Endothelial cell of umbilical vein (primary cell): ENCODE data around the gene MRFAP1. TPM values are rescaled to one million over a fixed set of nuclear protein-coding genes. Genes with fewer than 3 reads are reported as not detected.

Source experiments
- BruUV-seq: library from RNA; stranded (reverse); fragments of 400-500 nt; replicated peaks from 2 replicates; lab custom pipeline; 2021; lab: Mats Ljungman, UMichigan
- CTCF ChIA-PET: fragments of 300-600, 350-600 bp; sonication (Branson Sonifier 250); formaldehyde crosslinking; loops from one replicate; lab custom pipeline; 2021; ENCODE audit warnings: antibody characterized with exemption, inconsistent platforms; lab: Charles Lee
- POLR2A ChIA-PET: fragments of 300-600, 350-600 bp; sonication (Branson Sonifier 250); formaldehyde crosslinking; loops from one replicate; lab custom pipeline; 2021; ENCODE audit warnings: antibody characterized with exemption, inconsistent platforms; lab: Charles Lee
- DNase-seq: peaks from one replicate; pipeline ENCODE4 v3.0.0-alpha.2; 2011; ENCODE audit warnings: low read depth, low spot score
- FAIRE-seq: peaks from 2 replicates; lab custom pipeline; 2011; peaks lifted over from hg19 to GRCh38; lab: Jason Lieb, UNC
- H2AFZ ChIP-seq: 2 replicates; pipeline ENCODE4 v1.6.0; 2012; ENCODE audit warnings: low read depth, low read length, control low read depth, inconsistent platforms
- H3K27ac ChIP-seq: 2 replicates; pipeline ENCODE4 v1.5.1; 2011; ENCODE audit warnings: low read depth, mild to moderate bottlenecking, control low read depth, low read length, moderate library complexity; ENCODE audit not compliant: insufficient read depth
- H3K27me3 ChIP-seq, 2 experiments: 2 replicates each; pipeline versions ENCODE4 v1.6.0 to v1.6.1; 2011; ENCODE audit warnings: low read length in 2 of 2, mixed read lengths in 1 of 2; ENCODE audit not compliant: control insufficient read depth in 2 of 2, insufficient read depth in 2 of 2
- H3K36me3 ChIP-seq, 2 experiments: 2 replicates in 1 of 2; 3 replicates in 1 of 2; pipeline ENCODE4 v1.5.1; 2011; ENCODE audit warnings: low read length in 2 of 2, mild to moderate bottlenecking in 1 of 2, moderate library complexity in 1 of 2; ENCODE audit not compliant: control insufficient read depth in 2 of 2, insufficient read depth in 2 of 2; ENCODE audit errors: extremely low read depth in 1 of 2
- H3K4me1 ChIP-seq: 3 replicates; pipeline ENCODE4 v1.5.1; 2011; ENCODE audit warnings: mild to moderate bottlenecking, low read length; ENCODE audit not compliant: control insufficient read depth, insufficient read depth; ENCODE audit errors: extremely low read depth
- H3K4me2 ChIP-seq: 2 replicates; pipeline ENCODE4 v1.6.1; 2011; ENCODE audit warnings: low read length, control low read depth, mixed read lengths; ENCODE audit not compliant: insufficient read depth
- H3K4me3 ChIP-seq, 3 experiments: fragments of 200-600 bp in 1 of 3; sonication (generic), shearing (Covaris generic) in 1 of 3; replicated peaks in 1 of 3; 2 replicates each; pipeline ENCODE4 v1.5.1; 2011 to 2016; ENCODE audit warnings: control low read depth in 3 of 3, low read length in 3 of 3, mild to moderate bottlenecking in 2 of 3, inconsistent platforms in 1 of 3, low read depth in 1 of 3, moderate library complexity in 1 of 3; ENCODE audit not compliant: insufficient read depth in 1 of 3
- H3K79me2 ChIP-seq: 2 replicates; pipeline ENCODE4 v1.6.0; 2012; ENCODE audit warnings: low read length, inconsistent platforms; ENCODE audit not compliant: control insufficient read depth, insufficient read depth
- H3K9ac ChIP-seq: replicated peaks from 2 replicates; pipeline ENCODE3; 2011; ENCODE audit warnings: low read length, control low read depth; ENCODE audit not compliant: insufficient read depth; ENCODE audit errors: extremely low read depth
- H3K9me1 ChIP-seq: replicated peaks from 3 replicates; pipeline ENCODE4 v1.6.0; 2011; ENCODE audit warnings: mild to moderate bottlenecking, low read length; ENCODE audit not compliant: control insufficient read depth, insufficient read depth; ENCODE audit errors: extremely low read depth
- H3K9me3 ChIP-seq: replicated peaks from 2 replicates; pipeline ENCODE4 v1.5.1; 2012; ENCODE audit warnings: low read length, inconsistent platforms; ENCODE audit not compliant: control insufficient read depth, insufficient read depth
- H4K20me1 ChIP-seq: replicated peaks from 2 replicates; pipeline ENCODE3; 2011; ENCODE audit warnings: mild to moderate bottlenecking, low read length; ENCODE audit not compliant: control insufficient read depth, insufficient read depth; ENCODE audit errors: extremely low read depth
- FOS ChIP-seq: IDR thresholded peaks from 2 replicates; pipeline ENCODE4 v1.6.1; 2011; ENCODE audit warnings: mild to moderate bottlenecking, low read length, moderate library complexity, borderline replicate concordance; ENCODE audit not compliant: insufficient read depth
- MYC ChIP-seq: IDR thresholded peaks from one replicate; pipeline ENCODE4 v1.6.1; 2011; ENCODE audit warnings: mild to moderate bottlenecking, low read depth, low read length
- POLR2A ChIP-seq: IDR thresholded peaks from 2 replicates; pipeline ENCODE4 v1.6.1; 2012; ENCODE audit warnings: low read depth, mild to moderate bottlenecking, control low read depth, low read length
- POLR2AphosphoS5 ChIP-seq: IDR thresholded peaks from 2 replicates; pipeline ENCODE4 v1.6.1; 2012; ENCODE audit warnings: low read depth, mild to moderate bottlenecking, control low read depth, low read length, moderate library complexity; ENCODE audit not compliant: insufficient read depth
- dilution Hi-C: fragments of 300-500 bp; cut with MboI; formaldehyde crosslinking; loops from one replicate; pipeline ENCODE4 v1.15.0; 2019; ENCODE audit warnings: low sequenced_read_pairs; ENCODE audit not compliant: extremely low pct_ligation_motif_present
- intact Hi-C: fragments of 100-400 bp; cut with micrococcal nuclease; formaldehyde crosslinking; loops from one replicate; pipeline ENCODE4 v1.10.0; 2022
- polyA plus RNA-seq, 4 experiments: library from polyadenylated mRNA; depleted of rRNA in 3 of 4; stranded (reverse) in 3 of 4; unstranded in 1 of 4; fragments of >200 nt; gene quantifications; 2 replicates each; pipeline versions ENCODE4 v1.2.1 to v1.2.3, GENCODE V29; 2011 to 2012; ENCODE audit warnings: missing spikeins in 1 of 4
- total RNA-seq: library from RNA; stranded (reverse); gene quantifications from 2 replicates; pipeline ENCODE4 v1.2.3, GENCODE V29; 2021
- TF ChIP-seq, protein P1 (sequence below): IDR thresholded peaks from 2 replicates; pipeline ENCODE4 v1.6.1; 2011; ENCODE audit not compliant: insufficient read depth, insufficient read length
- TF ChIP-seq, protein P2 (sequence below), 2 donors: IDR thresholded peaks; 1 replicate in 1 of 2; 2 replicates in 1 of 2; pipeline ENCODE4 v1.5.1; 2011; ENCODE audit warnings: low read length in 2 of 2, mild to moderate bottlenecking in 2 of 2, moderate library complexity in 2 of 2, control low read depth in 1 of 2, inconsistent platforms in 1 of 2, low read depth in 1 of 2; ENCODE audit not compliant: insufficient read depth in 1 of 2; ENCODE audit errors: extremely low read depth in 1 of 2

Gene MRFAP1
- total and polyA plus RNA-seq, 2 donors (not counting 3 experiments of a cell fraction or from before 2014, with no cell fraction given): 170 to 317 TPM

DNA sequence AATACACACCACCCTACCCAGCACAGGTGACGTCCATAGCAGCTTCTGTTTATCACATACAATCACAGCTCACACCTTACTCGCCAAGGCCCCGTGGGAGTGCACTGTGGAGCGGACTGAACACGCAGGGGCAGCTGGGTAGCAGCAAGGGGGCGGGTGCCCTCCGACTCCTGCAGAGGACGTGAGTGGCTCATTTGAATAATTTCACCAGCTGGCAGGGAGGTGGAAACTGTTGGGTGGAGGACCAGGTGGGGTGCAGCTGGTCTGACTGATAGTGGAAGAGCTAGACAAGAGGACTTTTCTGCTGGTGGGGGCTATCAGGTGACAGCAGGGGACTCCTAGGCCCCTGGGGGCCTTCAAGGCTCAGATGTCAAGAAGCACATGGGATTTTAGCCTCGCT is 49.2 kb upstream of the MRFAP1 start:
- no peak overlapping the region for H3K4me2 ChIP-seq
- H3K4me3 ChIP-seq: no peak overlapping the region
- CTCF ChIA-PET: no interaction called here

DNA sequence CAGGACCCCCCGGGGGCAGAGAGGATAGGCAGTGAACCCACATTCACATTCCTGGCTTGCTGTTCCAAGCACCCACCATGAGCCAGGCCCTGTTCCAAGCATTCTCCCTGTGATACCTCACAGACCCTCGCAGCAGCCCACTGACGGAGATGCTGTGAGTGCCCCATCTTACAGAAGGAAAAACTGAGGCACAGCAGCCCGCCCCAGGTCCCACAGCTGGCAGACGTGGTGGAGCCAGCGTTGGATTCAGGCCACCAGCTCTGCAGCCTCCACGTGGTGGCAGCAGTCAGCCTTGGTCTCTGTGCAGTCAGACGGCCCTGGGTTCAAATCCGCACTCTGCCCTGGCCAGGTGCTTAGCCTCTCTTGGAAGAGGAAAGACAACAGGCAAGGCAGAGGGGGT is 48.7 kb upstream of the MRFAP1 start:
- no peaks in the 10 kb centered on the region for H3K4me1 ChIP-seq
- no peak overlapping the region for H3K9ac ChIP-seq
- no peak overlapping the region for H2AFZ ChIP-seq
- H3K4me2 ChIP-seq: no peak overlapping the region
- FAIRE-seq (no peak), DNase-seq (no peak)
- BruUV-seq: no TSS peak
- intact Hi-C loops (no loop called here), dilution Hi-C loops (no loop called here)
- no peaks in the 10 kb centered on the region for H4K20me1 ChIP-seq
- no peak overlapping the region for H3K27ac ChIP-seq
- H3K27me3 ChIP-seq: no peaks in the 10 kb centered on the region
- H3K36me3 ChIP-seq: peaks cover 0 to 5% of the 10 kb centered on the region in 2 experiments
- POLR2A ChIA-PET: no interaction called here
- CTCF ChIA-PET: no interaction called here
- no peak overlapping the region for H3K4me3 ChIP-seq
- TF ChIP-seq POLR2A (no peak), FOS (no peak), MYC (no peak), POLR2AphosphoS5 (no peak)
- TF ChIP-seq, protein P1, sequence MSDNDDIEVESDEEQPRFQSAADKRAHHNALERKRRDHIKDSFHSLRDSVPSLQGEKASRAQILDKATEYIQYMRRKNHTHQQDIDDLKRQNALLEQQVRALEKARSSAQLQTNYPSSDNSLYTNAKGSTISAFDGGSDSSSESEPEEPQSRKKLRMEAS: no peak
- TF ChIP-seq, protein P2, sequence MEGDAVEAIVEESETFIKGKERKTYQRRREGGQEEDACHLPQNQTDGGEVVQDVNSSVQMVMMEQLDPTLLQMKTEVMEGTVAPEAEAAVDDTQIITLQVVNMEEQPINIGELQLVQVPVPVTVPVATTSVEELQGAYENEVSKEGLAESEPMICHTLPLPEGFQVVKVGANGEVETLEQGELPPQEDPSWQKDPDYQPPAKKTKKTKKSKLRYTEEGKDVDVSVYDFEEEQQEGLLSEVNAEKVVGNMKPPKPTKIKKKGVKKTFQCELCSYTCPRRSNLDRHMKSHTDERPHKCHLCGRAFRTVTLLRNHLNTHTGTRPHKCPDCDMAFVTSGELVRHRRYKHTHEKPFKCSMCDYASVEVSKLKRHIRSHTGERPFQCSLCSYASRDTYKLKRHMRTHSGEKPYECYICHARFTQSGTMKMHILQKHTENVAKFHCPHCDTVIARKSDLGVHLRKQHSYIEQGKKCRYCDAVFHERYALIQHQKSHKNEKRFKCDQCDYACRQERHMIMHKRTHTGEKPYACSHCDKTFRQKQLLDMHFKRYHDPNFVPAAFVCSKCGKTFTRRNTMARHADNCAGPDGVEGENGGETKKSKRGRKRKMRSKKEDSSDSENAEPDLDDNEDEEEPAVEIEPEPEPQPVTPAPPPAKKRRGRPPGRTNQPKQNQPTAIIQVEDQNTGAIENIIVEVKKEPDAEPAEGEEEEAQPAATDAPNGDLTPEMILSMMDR (IDR thresholded peaks at IDR 0.05; ENCODE audit: extremely low read depth in 1 of 2, insufficient read depth in 1 of 2, low read depth in 1 of 2, low read length in 2 of 2): no peak
- H3K79me2 ChIP-seq: no peaks in the 10 kb centered on the region
- H3K9me1 ChIP-seq: no peaks in the 10 kb centered on the region
- H3K9me3 ChIP-seq: no peaks in the 10 kb centered on the region

More for the DNA sequence above, 49.2 kb upstream of the MRFAP1 start:
- H3K36me3 ChIP-seq: peaks cover 0 to 5% of the 10 kb centered on the region in 2 experiments
- no peaks in the 10 kb centered on the region for H4K20me1 ChIP-seq
- H3K27ac ChIP-seq: no peak overlapping the region
- FAIRE-seq (no peak), DNase-seq (no peak)
- no peaks in the 10 kb centered on the region for H3K27me3 ChIP-seq
- H3K9ac ChIP-seq: no peak overlapping the region
- intact Hi-C loops: no loop called here
- no peak overlapping the region for H2AFZ ChIP-seq
- no peaks in the 10 kb centered on the region for H3K9me1 ChIP-seq
- no peaks in the 10 kb centered on the region for H3K79me2 ChIP-seq
- dilution Hi-C loops: no loop called here
- no peaks in the 10 kb centered on the region for H3K9me3 ChIP-seq
- H3K4me1 ChIP-seq: no peaks in the 10 kb centered on the region
- no peak for TF ChIP-seq POLR2A
- POLR2A ChIA-PET: no interaction called here
- no TSS peak for BruUV-seq
